DOHH2 (cell line): ENCODE results near the gene PTPN7.

Experiments
- EZH2phosphoT487 ChIP-seq: fragments of 200-600 bp; sonication (generic); IDR thresholded peaks from 2 replicates; pipeline ENCODE4 v1.6.1; 2017; ENCODE audit warnings: borderline replicate concordance, mild to moderate bottlenecking, antibody characterized with exemption, low read length, moderate library complexity, mixed read lengths
- TF ChIP-seq, protein P1 (sequence below): fragments of 200-600 bp; sonication (generic); IDR thresholded peaks from one replicate; pipeline ENCODE4 v1.5.1; 2014; ENCODE audit warnings: antibody characterized with exemption, mild to moderate bottlenecking, low read depth, low read length; ENCODE audit not compliant: poor library complexity, severe bottlenecking

- TF ChIP-seq, protein P1, sequence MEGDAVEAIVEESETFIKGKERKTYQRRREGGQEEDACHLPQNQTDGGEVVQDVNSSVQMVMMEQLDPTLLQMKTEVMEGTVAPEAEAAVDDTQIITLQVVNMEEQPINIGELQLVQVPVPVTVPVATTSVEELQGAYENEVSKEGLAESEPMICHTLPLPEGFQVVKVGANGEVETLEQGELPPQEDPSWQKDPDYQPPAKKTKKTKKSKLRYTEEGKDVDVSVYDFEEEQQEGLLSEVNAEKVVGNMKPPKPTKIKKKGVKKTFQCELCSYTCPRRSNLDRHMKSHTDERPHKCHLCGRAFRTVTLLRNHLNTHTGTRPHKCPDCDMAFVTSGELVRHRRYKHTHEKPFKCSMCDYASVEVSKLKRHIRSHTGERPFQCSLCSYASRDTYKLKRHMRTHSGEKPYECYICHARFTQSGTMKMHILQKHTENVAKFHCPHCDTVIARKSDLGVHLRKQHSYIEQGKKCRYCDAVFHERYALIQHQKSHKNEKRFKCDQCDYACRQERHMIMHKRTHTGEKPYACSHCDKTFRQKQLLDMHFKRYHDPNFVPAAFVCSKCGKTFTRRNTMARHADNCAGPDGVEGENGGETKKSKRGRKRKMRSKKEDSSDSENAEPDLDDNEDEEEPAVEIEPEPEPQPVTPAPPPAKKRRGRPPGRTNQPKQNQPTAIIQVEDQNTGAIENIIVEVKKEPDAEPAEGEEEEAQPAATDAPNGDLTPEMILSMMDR: no peak
- no peak for TF ChIP-seq EZH2phosphoT487
Measured at GRCh38 chr1:202165942-202166843, 5.8 kb upstream of the PTPN7 start.
